Measurements from ENCODE around the gene MRPL20.
"Not testable (repeated sequence)": the region's sequence is repeated elsewhere in the genome, so short reads cannot be mapped to it uniquely, and the experiment has no call there.

Gene MRPL20

GRCh38 chr1:1432951-1433803, 26.1 kb upstream of the MRPL20 start:
- H3K36me3 ChIP-seq (ENCODE audit: insufficient read depth, low read length), result no peaks in the 10 kb centered on the region
- H3K9me3 ChIP-seq (ENCODE audit: control insufficient read depth, insufficient read depth, low read length), result no peaks in the 10 kb centered on the region
- H3K9ac ChIP-seq (ENCODE audit: low read depth, low read length), result peak overlapping the region; percentile 48
- H3K4me1 ChIP-seq (ENCODE audit: insufficient read depth, low read length), result peaks cover 24% of the 10 kb centered on the region

GRCh38 chr1:1432274-1432950, 25.3 kb upstream of the MRPL20 start:
- H3K9me3 ChIP-seq (ENCODE audit: control insufficient read depth, insufficient read depth, low read length), result no peaks in the 10 kb centered on the region
- no peaks in the 10 kb centered on the region for H3K36me3 ChIP-seq (ENCODE audit: insufficient read depth, low read length)
- H3K4me1 ChIP-seq (ENCODE audit: insufficient read depth, low read length), result peaks cover 24% of the 10 kb centered on the region
- no peak overlapping the region; the same call in 1 of the 2 replicates for H3K9ac ChIP-seq (ENCODE audit: low read depth, low read length)

- no peak overlapping the region; the same call in 1 of the 2 replicates for H3K9ac ChIP-seq (ENCODE audit: low read depth, low read length)
- no peaks in the 10 kb centered on the region for H3K9me3 ChIP-seq (ENCODE audit: control insufficient read depth, insufficient read depth, low read length)
- peaks cover 24% of the 10 kb centered on the region for H3K4me1 ChIP-seq (ENCODE audit: insufficient read depth, low read length)
- no peaks in the 10 kb centered on the region for H3K36me3 ChIP-seq (ENCODE audit: insufficient read depth, low read length)
Measured at GRCh38 chr1:1431845-1432273, 24.8 kb upstream of the MRPL20 start.

GRCh38 chr1:1430992-1431844, 24.1 kb upstream of the MRPL20 start:
- H3K9me3 ChIP-seq (ENCODE audit: control insufficient read depth, insufficient read depth, low read length), result no peaks in the 10 kb centered on the region
- H3K9ac ChIP-seq (ENCODE audit: low read depth, low read length), result no peak overlapping the region
- H3K36me3 ChIP-seq (ENCODE audit: insufficient read depth, low read length), result no peaks in the 10 kb centered on the region
- peaks cover 24% of the 10 kb centered on the region for H3K4me1 ChIP-seq (ENCODE audit: insufficient read depth, low read length)

- Histone ChIP-seq H3K9me3 (ENCODE audit: control insufficient read depth, insufficient read depth, low read length) (no peaks in the 10 kb centered on the region), H3K9ac (ENCODE audit: low read depth, low read length) (peak overlapping the region; percentile 37), H3K36me3 (ENCODE audit: insufficient read depth, low read length) (no peaks in the 10 kb centered on the region), H3K4me1 (ENCODE audit: insufficient read depth, low read length) (peaks cover 25% of the 10 kb centered on the region)
Measured at GRCh38 chr1:1430114-1430982, 23.3 kb upstream of the MRPL20 start.

GRCh38 chr1:1429671-1430073, 22.6 kb upstream of the MRPL20 start:
- Histone ChIP-seq H3K9ac (ENCODE audit: low read depth, low read length) (0 out of 2 replicates have a peak overlapping the region, but pooled peaks have one; percentile 37), H3K4me1 (ENCODE audit: insufficient read depth, low read length) (peaks cover 24% of the 10 kb centered on the region), H3K36me3 (ENCODE audit: insufficient read depth, low read length) (no peaks in the 10 kb centered on the region), H3K9me3 (ENCODE audit: control insufficient read depth, insufficient read depth, low read length) (no peaks in the 10 kb centered on the region)

- H3K4me1 ChIP-seq (ENCODE audit: insufficient read depth, low read length), result peaks cover 19% of the 10 kb centered on the region
- H3K9me3 ChIP-seq (ENCODE audit: control insufficient read depth, insufficient read depth, low read length); H3K36me3 ChIP-seq (ENCODE audit: insufficient read depth, low read length); H3K9ac ChIP-seq (ENCODE audit: low read depth, low read length): not testable (repeated sequence)
Measured at GRCh38 chr1:1428967-1429366, 21.9 kb upstream of the MRPL20 start.

- no peaks in the 10 kb centered on the region for H3K9me3 ChIP-seq (ENCODE audit: control insufficient read depth, insufficient read depth, low read length)
- peaks cover 14% of the 10 kb centered on the region for H3K4me1 ChIP-seq (ENCODE audit: insufficient read depth, low read length)
- no peak overlapping the region for H3K9ac ChIP-seq (ENCODE audit: low read depth, low read length)
- H3K36me3 ChIP-seq (ENCODE audit: insufficient read depth, low read length), result no peaks in the 10 kb centered on the region
Measured at GRCh38 chr1:1428174-1428573, 21.1 kb upstream of the MRPL20 start.

GRCh38 chr1:1427820-1428148, 20.7 kb upstream of the MRPL20 start:
- Histone ChIP-seq H3K36me3 (ENCODE audit: insufficient read depth, low read length) (no peaks in the 10 kb centered on the region), H3K9me3 (ENCODE audit: control insufficient read depth, insufficient read depth, low read length) (no peaks in the 10 kb centered on the region), H3K9ac (ENCODE audit: low read depth, low read length) (peak overlapping the region; percentile 15; the same call in 1 of the 2 replicates), H3K4me1 (ENCODE audit: insufficient read depth, low read length) (peaks cover 14% of the 10 kb centered on the region)

- H3K9me3 ChIP-seq (ENCODE audit: control insufficient read depth, insufficient read depth, low read length), result no peaks in the 10 kb centered on the region
- H3K9ac ChIP-seq (ENCODE audit: low read depth, low read length), result peak overlapping the region; percentile 15; the same call in 1 of the 2 replicates
- peaks cover 10% of the 10 kb centered on the region for H3K4me1 ChIP-seq (ENCODE audit: insufficient read depth, low read length)
- H3K36me3 ChIP-seq (ENCODE audit: insufficient read depth, low read length), result no peaks in the 10 kb centered on the region
Measured at GRCh38 chr1:1427106-1427819, 20.2 kb upstream of the MRPL20 start.

- Histone ChIP-seq H3K9ac (ENCODE audit: low read depth, low read length) (peak overlapping the region; percentile 65), H3K4me1 (ENCODE audit: insufficient read depth, low read length) (peaks cover 5% of the 10 kb centered on the region), H3K36me3 (ENCODE audit: insufficient read depth, low read length) (no peaks in the 10 kb centered on the region), H3K9me3 (ENCODE audit: control insufficient read depth, insufficient read depth, low read length) (no peaks in the 10 kb centered on the region)
Measured at GRCh38 chr1:1426496-1427105, 19.5 kb upstream of the MRPL20 start.

GRCh38 chr1:1425753-1426495, 18.8 kb upstream of the MRPL20 start:
- Histone ChIP-seq H3K9ac (ENCODE audit: low read depth, low read length) (peak overlapping the region; percentile 65), H3K4me1 (ENCODE audit: insufficient read depth, low read length) (peaks cover 5% of the 10 kb centered on the region), H3K36me3 (ENCODE audit: insufficient read depth, low read length) (no peaks in the 10 kb centered on the region), H3K9me3 (ENCODE audit: control insufficient read depth, insufficient read depth, low read length) (no peaks in the 10 kb centered on the region)
